Measurements from ENCODE around the gene PRR23E.

PRR23E gene

GRCh38 chr3:127192576-127193232 lies at the start of gene PRR23E:
Gene PRR23E, plus strand, starts transcription at chr3:127193131. Its CDS starts 3,555 bp downstream, at chr3:127196686.
- DNase-seq (ENCODE audit: low spot score), result no peak

GRCh38 chr3:127143172-127143571 lies 49.8 kb upstream of the PRR23E start:
- no peak for DNase-seq (ENCODE audit: low spot score)

- DNase-seq (ENCODE audit: low spot score), result no peak
These were observed 48.3 kb upstream of the PRR23E start for GRCh38 chr3:127144631-127145030.

- no peak for DNase-seq (ENCODE audit: low spot score)
These were observed 47.7 kb upstream of the PRR23E start for GRCh38 chr3:127145266-127145665.

- DNase-seq (ENCODE audit: low spot score), result no peak
These were observed 45.5 kb upstream of the PRR23E start for GRCh38 chr3:127147291-127147885.

- DNase-seq (ENCODE audit: low spot score), result no peak
These were observed 43.2 kb upstream of the PRR23E start for GRCh38 chr3:127149621-127150310.

- no peak for DNase-seq (ENCODE audit: low spot score)
These were observed 42.2 kb upstream of the PRR23E start for GRCh38 chr3:127150513-127151250.

- no peak for DNase-seq (ENCODE audit: low spot score)
These were observed 41.7 kb upstream of the PRR23E start for GRCh38 chr3:127151251-127151564.

- DNase-seq (ENCODE audit: low spot score), result no peak
These were observed 40.8 kb upstream of the PRR23E start for GRCh38 chr3:127151992-127152650.

- DNase-seq (ENCODE audit: low spot score), result no peak
These were observed 40.0 kb upstream of the PRR23E start for GRCh38 chr3:127152684-127153505.

- DNase-seq (ENCODE audit: low spot score), result no peak
These were observed 39.5 kb upstream of the PRR23E start for GRCh38 chr3:127153506-127153815.

GRCh38 chr3:127156338-127157050 lies 36.4 kb upstream of the PRR23E start:
- no peak for DNase-seq (ENCODE audit: low spot score)

- no peak for DNase-seq (ENCODE audit: low spot score)
These were observed 35.6 kb upstream of the PRR23E start for GRCh38 chr3:127157171-127157828.

GRCh38 chr3:127158614-127159229 lies 34.2 kb upstream of the PRR23E start:
- no peak for DNase-seq (ENCODE audit: low spot score)

- DNase-seq (ENCODE audit: low spot score), result no peak
These were observed 33.4 kb upstream of the PRR23E start for GRCh38 chr3:127159543-127159942.

GRCh38 chr3:127161236-127161635 lies 31.7 kb upstream of the PRR23E start:
- DNase-seq (ENCODE audit: low spot score), result no peak

- DNase-seq (ENCODE audit: low spot score), result no peak
These were observed 30.9 kb upstream of the PRR23E start for GRCh38 chr3:127161973-127162579.

GRCh38 chr3:127162947-127163645 lies 29.8 kb upstream of the PRR23E start:
- DNase-seq (ENCODE audit: low spot score), result no peak

- DNase-seq (ENCODE audit: low spot score), result no peak
These were observed 28.3 kb upstream of the PRR23E start for GRCh38 chr3:127164615-127165014.
